IPS-18a (cell line): ENCODE measurements around the gene AKR1C1.
"Not testable (repeated sequence)": the region's sequence is repeated elsewhere in the genome, so short reads cannot be mapped to it uniquely, and the experiment has no call there.

Experiments used
- H3K27ac ChIP-seq: one replicate; pipeline ENCODE4 v1.5.1; 2013; ENCODE audit warnings: low read length
- H3K27me3 ChIP-seq: one replicate; pipeline ENCODE4 v1.6.1; 2013; ENCODE audit warnings: mild to moderate bottlenecking, low read length; ENCODE audit not compliant: control insufficient read depth, insufficient read depth
- H3K36me3 ChIP-seq: one replicate; pipeline ENCODE4 v1.6.1; 2013; ENCODE audit warnings: low read depth, low read length; ENCODE audit not compliant: control insufficient read depth
- H3K4me1 ChIP-seq: one replicate; pipeline ENCODE4 v1.6.1; 2013; ENCODE audit warnings: low read depth, low read length; ENCODE audit not compliant: control insufficient read depth
- H3K4me3 ChIP-seq: one replicate; pipeline ENCODE4 v1.5.1; 2013; ENCODE audit warnings: low read length
- H3K9ac ChIP-seq: one replicate; pipeline ENCODE4 v1.6.1; 2013; ENCODE audit warnings: mild to moderate bottlenecking, low read length, moderate library complexity
- H3K9me3 ChIP-seq: one replicate; pipeline ENCODE4 v1.6.1; 2013; ENCODE audit warnings: low read depth, low read length; ENCODE audit not compliant: control insufficient read depth

Gene AKR1C1

DNA sequence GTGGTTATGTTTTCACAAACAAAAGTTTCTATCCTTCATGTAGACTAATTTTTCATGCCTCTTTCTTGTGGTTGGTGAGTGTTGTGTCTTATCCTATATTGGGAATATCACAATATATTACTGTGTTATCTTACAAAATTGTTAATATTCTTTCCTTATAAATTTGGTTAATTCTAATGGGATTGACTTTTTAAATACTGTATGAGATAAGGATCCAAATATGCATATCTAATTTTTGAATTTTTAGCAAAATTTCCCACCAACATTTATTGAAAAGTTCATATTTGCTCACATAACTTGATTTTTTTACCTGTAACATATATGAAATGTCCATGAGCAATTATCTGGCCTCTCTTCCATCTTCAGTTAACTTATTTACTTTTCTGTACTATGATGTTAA lies 11.2 kb downstream of the AKR1C1 start:
- H3K9me3 ChIP-seq, H3K27ac ChIP-seq, H3K9ac ChIP-seq, H3K4me1 ChIP-seq, H3K36me3 ChIP-seq, H3K27me3 ChIP-seq, H3K4me3 ChIP-seq: not testable (repeated sequence)

DNA sequence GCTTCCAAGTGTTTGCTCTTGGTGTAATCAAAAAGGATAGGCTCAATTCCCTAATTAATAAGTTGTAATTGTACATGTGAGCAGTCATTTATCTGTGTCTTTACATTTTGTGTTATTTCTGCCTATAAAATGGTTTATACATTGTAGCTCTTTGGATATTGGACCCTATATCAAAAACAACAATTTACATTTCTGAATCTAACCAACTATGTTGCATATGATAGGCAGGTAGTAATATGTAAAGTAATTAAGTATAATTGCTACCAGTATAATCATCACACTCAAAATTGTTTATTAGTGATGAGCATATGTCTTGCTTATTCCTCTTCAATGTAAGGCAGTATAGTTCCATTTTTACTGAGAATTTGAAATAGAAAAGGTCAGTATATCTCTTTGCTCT lies 13.8 kb downstream of the AKR1C1 start:
- Histone ChIP-seq H3K9me3 (no peaks in the 10 kb centered on the region), H3K27me3 (no peaks in the 10 kb centered on the region), H3K4me1 (no peaks in the 10 kb centered on the region), H3K9ac (no peak overlapping the region), H3K4me3 (no peak overlapping the region), H3K27ac (no peak overlapping the region), H3K36me3 (no peaks in the 10 kb centered on the region)

DNA sequence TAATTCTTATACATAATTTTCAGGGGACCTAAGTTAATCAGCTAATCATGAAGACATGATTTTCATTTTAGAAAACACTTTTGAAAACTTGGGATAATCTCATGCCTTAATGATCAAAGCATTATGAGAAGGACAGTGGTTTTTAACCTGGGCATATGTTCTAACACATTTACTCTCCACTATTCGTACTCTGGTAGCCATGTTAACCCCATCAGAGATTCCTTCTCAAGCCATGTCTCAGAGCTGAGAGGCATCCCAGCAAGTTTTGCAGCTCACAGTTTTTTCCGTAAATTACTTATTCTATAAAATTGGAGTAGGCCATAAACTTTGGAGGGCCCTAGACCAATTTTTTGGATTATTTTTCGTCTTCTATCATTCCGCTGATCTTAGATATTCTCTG lies 15.7 kb downstream of the AKR1C1 start:
- H3K4me3 ChIP-seq, result no peak overlapping the region
- no peaks in the 10 kb centered on the region for H3K27me3 ChIP-seq
- no peak overlapping the region for H3K27ac ChIP-seq
- no peaks in the 10 kb centered on the region for H3K36me3 ChIP-seq
- no peaks in the 10 kb centered on the region for H3K4me1 ChIP-seq
- no peaks in the 10 kb centered on the region for H3K9me3 ChIP-seq
- no peak overlapping the region for H3K9ac ChIP-seq

DNA sequence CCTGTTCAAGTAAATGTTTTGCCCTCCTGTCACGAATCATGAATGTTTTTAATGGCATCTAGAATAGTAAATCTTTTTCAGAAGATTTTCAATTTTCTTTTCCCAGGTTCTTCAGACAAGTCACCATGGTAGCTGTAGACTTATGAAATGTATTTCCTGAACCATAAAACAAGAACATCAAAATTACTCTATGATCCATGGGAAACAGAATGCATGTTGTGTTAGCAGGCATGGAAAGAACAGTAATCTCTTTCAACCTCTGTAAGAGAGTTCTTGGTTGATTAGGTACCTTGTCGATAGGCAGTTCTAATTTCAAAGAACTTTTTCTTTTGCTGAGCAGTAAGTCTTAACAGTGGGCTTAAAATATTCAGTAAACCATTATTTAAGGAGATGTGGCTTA lies 17.6 kb downstream of the AKR1C1 start:
- no peaks in the 10 kb centered on the region for H3K36me3 ChIP-seq

DNA sequence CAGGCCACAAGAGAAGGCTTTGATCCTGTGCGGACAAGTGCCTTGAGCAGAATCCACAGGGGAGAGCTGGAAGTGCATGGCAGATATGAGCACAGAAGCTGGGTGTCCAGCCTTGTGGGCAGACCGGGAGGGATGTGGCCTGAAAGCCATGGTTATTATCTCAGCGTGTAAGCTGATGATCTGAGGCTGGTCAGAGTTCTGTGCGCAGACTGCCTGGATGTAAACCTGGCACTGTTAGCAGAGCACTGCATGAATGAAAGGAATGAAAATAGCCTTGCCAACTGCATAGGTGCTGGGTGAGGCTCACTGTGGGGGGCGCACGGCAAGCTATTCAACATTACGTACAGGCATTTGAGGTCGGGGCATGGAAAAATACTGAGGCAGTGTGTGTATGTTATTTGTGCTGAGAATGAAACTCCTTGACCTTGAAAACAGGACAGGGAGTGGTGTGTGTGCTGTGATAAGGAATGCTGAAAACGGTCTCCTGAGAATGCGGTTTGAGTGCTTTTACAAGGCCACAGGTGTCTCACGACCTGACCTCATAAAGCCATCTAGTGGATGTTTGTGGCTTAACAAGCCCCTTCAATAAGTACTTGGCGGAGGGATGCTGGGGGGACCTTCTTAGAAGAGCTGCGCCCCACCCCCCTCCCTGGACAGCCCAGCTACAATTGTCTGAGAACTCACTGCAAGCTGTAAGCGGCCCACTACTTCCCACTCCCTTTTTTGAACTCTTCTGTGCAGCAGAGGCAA lies 18.7 kb downstream of the AKR1C1 start:
- no peaks in the 10 kb centered on the region for H3K27me3 ChIP-seq
- no peaks in the 10 kb centered on the region for H3K9me3 ChIP-seq
- H3K36me3 ChIP-seq, result no peaks in the 10 kb centered on the region
- no peak overlapping the region for H3K27ac ChIP-seq
- no peaks in the 10 kb centered on the region for H3K4me1 ChIP-seq
- no peak overlapping the region for H3K9ac ChIP-seq
- H3K4me3 ChIP-seq, result no peak overlapping the region

More for the DNA sequence above, 17.6 kb downstream of the AKR1C1 start:
- Histone ChIP-seq H3K27ac (no peak overlapping the region), H3K27me3 (no peaks in the 10 kb centered on the region), H3K9me3 (no peaks in the 10 kb centered on the region), H3K4me3 (no peak overlapping the region), H3K4me1 (no peaks in the 10 kb centered on the region), H3K9ac (no peak overlapping the region)

DNA sequence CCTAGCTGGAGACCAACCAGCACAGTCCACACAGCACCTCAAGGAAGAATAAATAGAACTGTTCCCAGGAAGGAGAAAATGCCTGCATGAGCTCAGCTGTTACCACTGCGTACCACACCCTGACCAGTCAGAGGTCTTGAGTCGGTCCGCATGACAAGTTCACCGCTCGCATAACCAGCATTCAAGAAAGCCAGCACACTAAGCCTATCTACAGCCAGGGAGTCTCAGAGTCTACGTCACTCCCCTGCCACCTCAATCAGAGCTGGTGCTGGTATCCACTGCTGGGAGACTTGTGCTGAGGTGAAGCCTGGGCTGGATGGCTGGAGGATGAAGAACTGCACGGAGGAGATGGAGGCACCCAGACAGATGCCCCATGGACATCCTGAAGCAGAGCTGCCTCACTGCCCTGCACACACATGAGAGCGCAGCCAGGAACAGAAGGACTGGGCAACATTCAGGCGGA lies 19.6 kb downstream of the AKR1C1 start:
- H3K4me1 ChIP-seq, result no peaks in the 10 kb centered on the region
- H3K9me3 ChIP-seq, result no peaks in the 10 kb centered on the region
- no peaks in the 10 kb centered on the region for H3K36me3 ChIP-seq
- no peaks in the 10 kb centered on the region for H3K27me3 ChIP-seq
- H3K9ac ChIP-seq, result no peak overlapping the region
- no peak overlapping the region for H3K27ac ChIP-seq
- H3K4me3 ChIP-seq, result no peak overlapping the region

DNA sequence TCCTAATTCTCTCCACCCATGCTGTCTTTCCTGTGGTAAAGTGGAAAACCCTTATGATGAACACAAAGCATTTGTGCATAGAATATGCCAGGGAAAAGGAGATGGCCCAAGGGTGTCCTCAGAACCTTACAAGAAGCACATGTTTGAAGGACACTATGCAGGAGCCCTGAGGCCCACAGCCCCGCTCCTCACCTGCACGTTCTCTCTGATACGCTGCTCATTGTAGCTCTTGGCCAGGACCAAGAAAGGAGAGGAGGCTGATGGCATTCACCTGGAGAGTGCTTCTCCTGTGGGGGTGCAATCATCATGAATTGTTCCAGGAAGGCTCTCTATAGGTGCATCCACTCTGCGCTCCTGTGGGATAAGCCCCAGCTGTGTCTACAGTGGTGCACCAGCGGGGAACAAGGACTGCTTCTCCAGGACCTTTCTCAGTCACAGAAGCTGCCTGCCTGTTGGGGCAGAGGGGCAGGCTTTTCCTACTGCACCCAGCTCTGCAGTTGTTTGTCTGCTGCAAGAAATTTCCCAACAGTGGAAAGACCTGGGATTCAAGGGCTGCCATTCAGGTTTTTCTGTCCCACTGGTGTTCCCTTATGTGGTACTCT lies 20.5 kb downstream of the AKR1C1 start:
- H3K4me3 ChIP-seq, result no peak overlapping the region
- no peaks in the 10 kb centered on the region for H3K36me3 ChIP-seq
- no peak overlapping the region for H3K9ac ChIP-seq
- H3K4me1 ChIP-seq, result no peaks in the 10 kb centered on the region
- no peaks in the 10 kb centered on the region for H3K27me3 ChIP-seq
- no peaks in the 10 kb centered on the region for H3K9me3 ChIP-seq
- no peak overlapping the region for H3K27ac ChIP-seq

DNA sequence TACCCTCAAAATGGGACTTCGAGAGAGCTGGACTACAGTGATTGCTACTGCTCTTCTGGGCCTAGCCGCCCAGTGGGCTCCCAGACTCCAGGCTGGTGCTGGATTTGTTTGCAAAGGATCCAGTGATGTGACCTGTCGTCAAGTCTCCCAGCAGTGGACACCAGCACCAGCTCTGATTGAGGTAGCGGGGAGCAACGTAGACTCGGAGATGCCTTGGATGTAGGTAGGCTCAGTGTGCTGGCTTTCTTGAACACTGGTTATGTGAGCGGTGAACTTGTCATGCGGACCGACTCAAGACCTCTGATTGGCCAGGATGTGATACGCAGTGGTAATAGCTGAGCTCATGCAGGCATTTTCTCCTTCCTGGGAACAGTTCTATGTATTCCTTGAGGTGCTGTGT lies 21.0 kb downstream of the AKR1C1 start:
- Histone ChIP-seq H3K36me3 (no peaks in the 10 kb centered on the region), H3K27ac (no peak overlapping the region), H3K4me1 (no peaks in the 10 kb centered on the region), H3K4me3 (no peak overlapping the region), H3K9me3 (no peaks in the 10 kb centered on the region), H3K9ac (no peak overlapping the region), H3K27me3 (no peaks in the 10 kb centered on the region)

DNA sequence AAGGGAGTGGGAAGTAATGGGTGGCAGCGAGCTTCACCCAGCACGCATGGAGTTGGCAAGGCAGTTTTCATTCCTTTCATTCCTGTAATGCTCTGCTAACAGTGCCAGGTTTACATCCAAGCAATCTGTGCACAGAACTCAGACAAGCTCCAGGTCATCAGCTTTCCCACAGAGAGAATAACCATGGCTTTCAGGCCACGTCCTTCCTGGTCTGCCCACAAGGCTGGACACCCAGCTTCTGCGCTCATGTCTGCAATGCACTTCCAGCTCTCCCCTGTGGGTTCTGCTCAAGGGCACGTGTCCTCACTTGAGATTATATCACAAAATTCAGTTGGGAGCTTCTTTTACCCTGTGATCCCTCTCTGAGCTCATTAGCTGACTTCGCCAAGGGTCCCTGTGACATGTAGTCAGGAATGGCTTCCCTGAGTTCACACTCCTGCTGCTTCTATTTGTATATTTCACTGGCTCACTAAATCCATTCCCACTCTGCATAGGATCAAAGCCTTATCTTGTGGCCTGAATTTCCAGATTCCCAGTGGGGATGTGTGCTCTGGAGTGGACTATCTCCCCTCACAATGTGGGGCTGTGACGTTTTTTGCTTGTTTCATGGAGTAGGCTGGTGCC lies 21.9 kb downstream of the AKR1C1 start:
- Histone ChIP-seq H3K36me3 (no peaks in the 10 kb centered on the region), H3K4me3 (no peak overlapping the region), H3K9me3 (no peaks in the 10 kb centered on the region), H3K4me1 (no peaks in the 10 kb centered on the region), H3K27me3 (no peaks in the 10 kb centered on the region), H3K9ac (no peak overlapping the region), H3K27ac (no peak overlapping the region)

DNA sequence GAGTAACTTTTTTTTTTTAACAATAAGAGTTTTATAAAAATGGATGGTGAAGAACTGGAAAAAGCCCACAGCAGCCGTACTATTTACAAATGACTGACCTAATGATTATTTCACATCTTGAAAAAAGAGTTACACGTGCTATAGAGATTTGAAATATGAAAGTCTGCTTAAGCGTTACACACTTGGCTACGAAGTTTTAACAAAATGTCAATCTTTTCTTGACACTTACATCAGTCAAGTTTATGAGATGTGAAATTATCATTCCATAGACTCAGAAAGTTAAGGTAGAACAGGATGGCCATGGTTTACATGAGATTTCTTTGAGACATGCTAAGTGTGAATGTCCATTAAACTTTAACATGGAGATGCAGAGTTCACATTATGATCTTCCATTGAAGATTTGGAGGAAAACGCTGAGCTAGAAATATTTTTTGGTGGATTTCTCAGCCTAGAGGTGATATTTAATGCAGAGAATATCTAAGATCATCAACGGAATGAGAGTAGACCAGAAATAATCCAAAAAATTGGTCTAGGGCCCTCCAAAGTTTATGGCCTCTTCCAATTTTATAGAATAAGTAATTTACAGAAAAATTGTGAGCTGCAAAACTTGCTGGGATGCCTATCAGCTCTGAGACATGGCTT lies 24.9 kb downstream of the AKR1C1 start:
- H3K27ac ChIP-seq, H3K9me3 ChIP-seq, H3K4me3 ChIP-seq, H3K27me3 ChIP-seq, H3K4me1 ChIP-seq, H3K9ac ChIP-seq, H3K36me3 ChIP-seq: not testable (repeated sequence)

DNA sequence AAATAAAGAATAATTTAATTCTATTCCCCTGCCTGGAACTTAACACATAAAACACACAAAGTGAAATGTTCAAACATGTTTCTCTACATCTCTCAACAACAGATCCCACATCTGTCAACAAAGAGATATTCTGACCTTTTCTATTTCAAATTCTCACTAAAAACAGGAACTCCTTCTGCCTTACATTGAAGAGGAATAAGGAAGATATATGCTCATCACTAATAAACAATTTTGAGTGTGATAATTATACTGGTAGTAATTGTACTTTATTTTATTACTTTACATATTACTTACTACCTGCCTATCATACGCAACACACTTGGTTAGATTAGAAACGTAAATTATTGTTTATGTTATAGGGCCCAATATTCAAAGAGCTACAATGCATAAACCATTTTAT lies 27.0 kb downstream of the AKR1C1 start:
- no peaks in the 10 kb centered on the region for H3K36me3 ChIP-seq
- no peak overlapping the region for H3K4me3 ChIP-seq
- no peaks in the 10 kb centered on the region for H3K27me3 ChIP-seq
- no peak overlapping the region for H3K9ac ChIP-seq
- no peaks in the 10 kb centered on the region for H3K4me1 ChIP-seq
- no peak overlapping the region for H3K27ac ChIP-seq
- H3K9me3 ChIP-seq, result no peaks in the 10 kb centered on the region
